Activated naive CD4-positive, alpha-beta T cell treated with anti-CD3 and anti-CD28 coated beads, Interleukin-2, amount 50 U/mL, for 24 hours (primary cell): Measurements from ENCODE around the gene ALPK3.
A peak's percentile ranks its signal among the peaks of the same experiment; 100 is the strongest.

Experiments used
- H3K27ac Mint-ChIP-seq: one replicate; pipeline ENCODE4 v1.8.0; 2021; ENCODE audit warnings: mild to moderate bottlenecking, mixed read lengths
- H3K27me3 Mint-ChIP-seq: one replicate; pipeline ENCODE4 v1.8.0; 2021; ENCODE audit warnings: mixed read lengths
- H3K36me3 Mint-ChIP-seq: one replicate; pipeline ENCODE4 v1.8.0; 2021; ENCODE audit warnings: mixed read lengths
- H3K4me1 Mint-ChIP-seq: one replicate; pipeline ENCODE4 v1.8.0; 2021; ENCODE audit warnings: mixed read lengths
- H3K4me3 Mint-ChIP-seq: one replicate; pipeline ENCODE4 v1.8.0; 2021; ENCODE audit warnings: mild to moderate bottlenecking, mixed read lengths
- H3K9me3 Mint-ChIP-seq: one replicate; pipeline ENCODE4 v1.8.0; 2021; ENCODE audit warnings: mixed read lengths

ALPK3 gene

GRCh38 chr15:84790676-84791075 is 26.5 kb upstream of the ALPK3 start:
- Mint-ChIP-seq H3K4me3 (no peak overlapping the region), H3K36me3 (peaks cover 17% of the 10 kb centered on the region), H3K27me3 (no peaks in the 10 kb centered on the region), H3K4me1 (peaks cover 33% of the 10 kb centered on the region), H3K9me3 (no peaks in the 10 kb centered on the region), H3K27ac (no peak overlapping the region)

GRCh38 chr15:84791763-84792162 is 25.4 kb upstream of the ALPK3 start:
- Mint-ChIP-seq H3K27me3 (no peaks in the 10 kb centered on the region), H3K27ac (peak overlapping the region; percentile 15), H3K9me3 (no peaks in the 10 kb centered on the region), H3K4me3 (no peak overlapping the region), H3K4me1 (peaks cover 25% of the 10 kb centered on the region), H3K36me3 (peaks cover 17% of the 10 kb centered on the region)

GRCh38 chr15:84793431-84794161 is 23.6 kb upstream of the ALPK3 start:
- H3K9me3 Mint-ChIP-seq: no peaks in the 10 kb centered on the region
- H3K4me1 Mint-ChIP-seq: peaks cover 10% of the 10 kb centered on the region
- H3K36me3 Mint-ChIP-seq: peaks cover 14% of the 10 kb centered on the region
- no peak overlapping the region for H3K4me3 Mint-ChIP-seq
- no peaks in the 10 kb centered on the region for H3K27me3 Mint-ChIP-seq
- H3K27ac Mint-ChIP-seq: peak overlapping the region; percentile 35

GRCh38 chr15:84794162-84794547 is 23.0 kb upstream of the ALPK3 start:
- Mint-ChIP-seq H3K9me3 (no peaks in the 10 kb centered on the region), H3K36me3 (peaks cover 13% of the 10 kb centered on the region), H3K27me3 (no peaks in the 10 kb centered on the region), H3K27ac (no peak overlapping the region), H3K4me1 (peaks cover 8% of the 10 kb centered on the region), H3K4me3 (no peak overlapping the region)

GRCh38 chr15:84795186-84795585 is 22.0 kb upstream of the ALPK3 start:
- H3K27ac Mint-ChIP-seq: no peak overlapping the region
- H3K4me1 Mint-ChIP-seq: peaks cover 7% of the 10 kb centered on the region
- peaks cover 13% of the 10 kb centered on the region for H3K36me3 Mint-ChIP-seq
- H3K4me3 Mint-ChIP-seq: no peak overlapping the region
- no peaks in the 10 kb centered on the region for H3K9me3 Mint-ChIP-seq
- no peaks in the 10 kb centered on the region for H3K27me3 Mint-ChIP-seq

GRCh38 chr15:84797212-84797611 is 19.9 kb upstream of the ALPK3 start:
- Mint-ChIP-seq H3K27me3 (no peaks in the 10 kb centered on the region), H3K4me1 (no peaks in the 10 kb centered on the region), H3K36me3 (peaks cover 7% of the 10 kb centered on the region), H3K4me3 (no peak overlapping the region), H3K27ac (no peak overlapping the region), H3K9me3 (no peaks in the 10 kb centered on the region)

GRCh38 chr15:84797801-84798200 is 19.4 kb upstream of the ALPK3 start:
- no peak overlapping the region for H3K4me3 Mint-ChIP-seq
- peaks cover 7% of the 10 kb centered on the region for H3K36me3 Mint-ChIP-seq
- peak overlapping the region; percentile 70 for H3K27ac Mint-ChIP-seq
- no peaks in the 10 kb centered on the region for H3K27me3 Mint-ChIP-seq
- H3K9me3 Mint-ChIP-seq: no peaks in the 10 kb centered on the region
- no peaks in the 10 kb centered on the region for H3K4me1 Mint-ChIP-seq

- H3K36me3 Mint-ChIP-seq: peaks cover 7% of the 10 kb centered on the region
- H3K27ac Mint-ChIP-seq: no peak overlapping the region
- H3K27me3 Mint-ChIP-seq: no peaks in the 10 kb centered on the region
- H3K4me1 Mint-ChIP-seq: no peaks in the 10 kb centered on the region
- H3K4me3 Mint-ChIP-seq: no peak overlapping the region
- H3K9me3 Mint-ChIP-seq: no peaks in the 10 kb centered on the region
These were observed 18.7 kb upstream of the ALPK3 start for GRCh38 chr15:84798436-84798946.

- H3K27ac Mint-ChIP-seq: no peak overlapping the region
- no peaks in the 10 kb centered on the region for H3K9me3 Mint-ChIP-seq
- H3K36me3 Mint-ChIP-seq: peaks cover 7% of the 10 kb centered on the region
- H3K4me3 Mint-ChIP-seq: no peak overlapping the region
- H3K27me3 Mint-ChIP-seq: no peaks in the 10 kb centered on the region
- no peaks in the 10 kb centered on the region for H3K4me1 Mint-ChIP-seq
These were observed 17.5 kb upstream of the ALPK3 start for GRCh38 chr15:84799511-84800187.

- Mint-ChIP-seq H3K4me1 (no peaks in the 10 kb centered on the region), H3K27ac (no peak overlapping the region), H3K9me3 (no peaks in the 10 kb centered on the region), H3K4me3 (no peak overlapping the region), H3K36me3 (peaks cover 5% of the 10 kb centered on the region), H3K27me3 (no peaks in the 10 kb centered on the region)
These were observed 16.8 kb upstream of the ALPK3 start for GRCh38 chr15:84800365-84800806.

GRCh38 chr15:84804005-84804900 is 12.9 kb upstream of the ALPK3 start:
- H3K9me3 Mint-ChIP-seq: no peaks in the 10 kb centered on the region
- H3K4me1 Mint-ChIP-seq: no peaks in the 10 kb centered on the region
- no peak overlapping the region for H3K4me3 Mint-ChIP-seq
- H3K27ac Mint-ChIP-seq: no peak overlapping the region
- no peaks in the 10 kb centered on the region for H3K27me3 Mint-ChIP-seq
- peaks cover 7% of the 10 kb centered on the region for H3K36me3 Mint-ChIP-seq

GRCh38 chr15:84805221-84805620 is 11.9 kb upstream of the ALPK3 start:
- Mint-ChIP-seq H3K4me3 (no peak overlapping the region), H3K27me3 (no peaks in the 10 kb centered on the region), H3K36me3 (peaks cover 7% of the 10 kb centered on the region), H3K27ac (peak overlapping the region; percentile 23), H3K9me3 (no peaks in the 10 kb centered on the region), H3K4me1 (no peaks in the 10 kb centered on the region)

- H3K27ac Mint-ChIP-seq: peak overlapping the region; percentile 36
These were observed 9.9 kb upstream of the ALPK3 start for GRCh38 chr15:84807228-84807627.

GRCh38 chr15:84810073-84810840 is 6.9 kb upstream of the ALPK3 start:
- Mint-ChIP-seq H3K9me3 (no peaks in the 10 kb centered on the region), H3K36me3 (peaks cover 2% of the 10 kb centered on the region), H3K27me3 (no peaks in the 10 kb centered on the region), H3K4me1 (no peaks in the 10 kb centered on the region), H3K27ac (no peak overlapping the region), H3K4me3 (no peak overlapping the region)

More at GRCh38 chr15:84807228-84807627, 9.9 kb upstream of the ALPK3 start:
- no peaks in the 10 kb centered on the region for H3K27me3 Mint-ChIP-seq
- no peak overlapping the region for H3K4me3 Mint-ChIP-seq
- peaks cover 6% of the 10 kb centered on the region for H3K36me3 Mint-ChIP-seq
- H3K9me3 Mint-ChIP-seq: no peaks in the 10 kb centered on the region
- no peaks in the 10 kb centered on the region for H3K4me1 Mint-ChIP-seq

GRCh38 chr15:84811151-84811550 is 6.0 kb upstream of the ALPK3 start:
- Mint-ChIP-seq H3K9me3 (no peaks in the 10 kb centered on the region), H3K27ac (no peak overlapping the region), H3K36me3 (peaks cover 4% of the 10 kb centered on the region), H3K4me1 (no peaks in the 10 kb centered on the region), H3K27me3 (no peaks in the 10 kb centered on the region), H3K4me3 (no peak overlapping the region)
